Dedifferentiated amniotic fluid mesenchymal stem cell (primary cell): ENCODE results near the gene RPS27L.
"Not testable (repeated sequence)": the region's sequence is repeated elsewhere in the genome, so short reads cannot be mapped to it uniquely, and the experiment has no call there.

ENCODE experiments used
- DNase-seq: peaks from one replicate; pipeline ENCODE4 v3.0.0-alpha.2; 2016; ENCODE audit errors: extremely low spot score

RPS27L gene

GRCh38 chr15:63099581-63099980 lies 57.7 kb downstream of the RPS27L start:
- not testable (repeated sequence) for DNase-seq

- not testable (repeated sequence) for DNase-seq
These were observed 58.4 kb downstream of the RPS27L start for GRCh38 chr15:63098901-63099300.
